HCT116 (cell line): ENCODE results near the gene PPIL3.

Experiments used
- CTCF ChIP-seq, 3 experiments: fragments of 200-600 bp in 1 of 3; sonication (generic) in 1 of 3; IDR thresholded peaks in 2 of 3; conservative IDR thresholded peaks in 1 of 3; 2 replicates each; pipeline ENCODE4 v1.5.1; 2012 to 2017; ENCODE audit warnings: low read depth in 2 of 3, low read length in 2 of 3, antibody characterized with exemption in 1 of 3, borderline replicate concordance in 1 of 3, control low read depth in 1 of 3, mild to moderate bottlenecking in 1 of 3, mixed read lengths in 1 of 3, mixed run types in 1 of 3, moderate library complexity in 1 of 3; ENCODE audit not compliant: insufficient read depth in 1 of 3
- POLR2A ChIP-seq: IDR thresholded peaks from 2 replicates; pipeline ENCODE4 v1.7.0; 2011; ENCODE audit warnings: borderline replicate concordance; ENCODE audit not compliant: insufficient read depth, insufficient read length; ENCODE audit errors: extremely low read depth
- REST ChIP-seq: IDR thresholded peaks from 2 replicates; pipeline ENCODE4 v1.6.1; 2012; ENCODE audit warnings: low read depth
- SP1 ChIP-seq: IDR thresholded peaks from 2 replicates; pipeline ENCODE4 v1.6.1; 2012; ENCODE audit warnings: low read depth
- ZNF274 ChIP-seq: fragments of 200-500 bp; sonication (Bioruptor generic); IDR thresholded peaks from 2 replicates; pipeline ENCODE4 v1.6.1; 2014; ENCODE audit warnings: mild to moderate bottlenecking, low read depth, low read length, inconsistent platforms
- TF ChIP-seq, protein P1 (sequence below): IDR thresholded peaks from 2 replicates; pipeline ENCODE4 v1.6.1; 2012

DNA sequence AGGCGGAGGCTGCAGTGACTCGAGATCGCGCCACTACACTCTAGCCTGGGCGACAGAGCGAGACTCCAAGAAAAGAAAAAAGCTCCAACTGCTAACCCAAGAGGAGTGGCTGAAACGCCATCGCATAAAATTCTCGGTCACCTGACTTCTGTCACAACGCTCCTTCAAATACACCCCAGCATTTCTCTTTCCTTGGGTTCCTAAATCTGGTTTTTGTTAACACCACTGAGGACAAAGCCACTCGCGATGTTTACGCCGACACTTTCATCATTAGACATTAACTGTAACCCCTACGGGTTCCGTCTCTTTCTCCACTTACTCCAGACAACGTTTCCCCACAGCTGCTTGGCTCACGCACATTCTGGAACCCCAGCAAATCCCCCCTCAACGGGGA is 25.1 kb downstream of the PPIL3 start:
- TF ChIP-seq SP1 (no peak), CTCF (IDR thresholded peaks at IDR 0.05 in 2 of 3, conservative IDR thresholded peaks at IDR 0.05 in 1 of 3; ENCODE audit: borderline replicate concordance in 1 of 3, insufficient read depth in 1 of 3, low read depth in 2 of 3, low read length in 2 of 3) (no peak), POLR2A (no peak), REST (no peak), ZNF274 (no peak)
- TF ChIP-seq, protein P1, sequence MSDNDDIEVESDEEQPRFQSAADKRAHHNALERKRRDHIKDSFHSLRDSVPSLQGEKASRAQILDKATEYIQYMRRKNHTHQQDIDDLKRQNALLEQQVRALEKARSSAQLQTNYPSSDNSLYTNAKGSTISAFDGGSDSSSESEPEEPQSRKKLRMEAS, result no peak
